GM19395 (cell line): ENCODE data around the gene NCOA4.
"Not testable (repeated sequence)": the region's sequence is repeated elsewhere in the genome, so short reads cannot be mapped to it uniquely, and the experiment has no call there.

Source experiments
- ATAC-seq: cut with Tn5 transposase; IDR thresholded peaks from one replicate; pipeline ENCODE4 v1.9.1; 2021; ENCODE audit warnings: mild to moderate bottlenecking, moderate library complexity; ENCODE audit not compliant: unreplicated experiment

The NCOA4 gene

DNA sequence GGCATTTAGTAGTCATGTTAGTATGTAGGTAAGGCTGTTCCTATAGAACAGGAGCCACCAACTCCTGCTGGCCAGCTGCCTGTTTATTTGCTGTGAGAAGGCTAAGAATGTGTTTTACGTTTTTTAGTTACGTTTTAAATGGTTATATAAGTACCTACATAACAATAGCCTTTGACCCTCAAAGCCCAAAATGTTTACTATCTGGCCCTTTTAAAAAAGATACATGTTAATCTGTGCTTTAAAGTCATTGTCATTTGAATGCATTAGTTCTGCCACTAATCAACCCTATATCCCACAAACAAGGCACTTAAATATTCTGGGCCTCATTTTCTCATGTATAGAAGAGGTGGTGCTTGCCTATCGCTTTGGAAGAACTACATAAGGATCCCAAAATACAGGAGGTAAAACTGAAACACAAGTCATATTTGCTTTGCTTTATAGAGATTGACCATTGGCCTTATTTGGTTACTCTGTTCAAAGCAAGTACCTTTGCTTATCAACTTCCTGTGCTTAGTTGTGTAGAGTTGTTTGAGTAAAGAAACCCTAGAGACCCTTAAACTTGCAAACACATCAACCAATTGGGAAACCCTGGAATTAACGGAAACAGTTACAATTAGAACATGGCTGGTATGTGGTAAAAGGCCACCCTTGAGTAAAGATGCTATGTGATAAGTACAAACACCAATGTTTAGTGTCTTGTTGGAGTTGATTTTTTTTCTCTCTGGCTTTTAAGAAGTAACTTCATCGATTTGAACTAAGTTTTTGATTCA lies 32.2 kb downstream of the NCOA4 start:
- no peak for ATAC-seq

DNA sequence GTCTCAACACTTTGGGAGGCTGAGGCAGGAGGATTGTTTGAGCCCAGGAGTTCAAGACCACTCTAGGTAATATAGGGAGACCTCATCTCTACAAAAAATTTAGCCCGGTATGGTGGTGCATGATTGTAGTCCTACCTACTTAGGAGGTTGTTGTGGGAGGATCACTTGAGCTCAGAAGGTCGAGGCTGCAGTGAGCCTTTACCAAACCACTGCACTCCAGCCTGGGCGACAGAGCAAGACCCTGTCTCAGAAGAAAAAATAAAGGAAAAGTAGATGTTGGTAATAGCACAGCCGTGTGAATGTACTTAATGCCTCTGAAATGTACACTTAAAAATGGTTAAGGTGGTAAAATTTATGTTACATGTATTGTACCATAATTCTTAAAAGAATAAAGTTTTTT lies 32.9 kb downstream of the NCOA4 start:
- ATAC-seq = no peak

DNA sequence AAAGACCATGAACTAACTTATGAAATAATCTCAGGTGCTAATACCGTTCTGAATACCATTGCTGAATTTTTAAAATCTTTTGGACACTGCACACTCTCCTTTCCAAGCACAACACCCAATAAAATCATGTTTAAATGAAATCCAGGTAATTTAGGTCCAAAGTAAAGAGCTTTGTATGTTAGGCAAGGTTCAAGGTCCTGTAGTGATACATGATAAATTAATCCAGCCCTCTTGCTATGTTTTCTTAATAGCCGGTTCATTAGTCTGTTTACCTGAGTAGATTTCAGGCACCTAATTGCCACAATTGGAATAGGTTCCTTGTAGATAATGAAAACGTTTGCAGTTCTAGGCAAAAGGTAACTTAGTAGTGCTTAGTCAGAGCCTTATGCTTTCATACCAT lies 44.8 kb downstream of the NCOA4 start:
- ATAC-seq = not testable (repeated sequence)

DNA sequence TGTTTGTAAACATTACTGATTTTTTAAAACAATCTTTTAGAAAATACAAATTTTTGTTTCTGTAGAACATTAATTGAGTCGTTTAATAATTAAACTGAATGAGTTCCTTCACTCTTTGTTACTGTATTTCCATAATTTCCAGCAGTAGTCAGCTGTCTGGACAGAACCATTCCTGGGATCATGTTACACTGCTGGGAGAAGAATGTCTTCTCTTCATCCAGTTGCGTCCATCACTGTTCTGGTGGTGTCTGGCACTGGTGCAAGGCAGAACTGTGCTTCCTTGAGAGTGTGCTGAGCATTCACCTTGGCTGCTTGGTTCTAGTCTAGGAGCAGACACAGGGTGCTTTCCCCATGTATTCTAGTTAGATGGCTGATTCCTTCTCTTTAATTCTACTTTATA lies 46.0 kb downstream of the NCOA4 start:
- not testable (repeated sequence) for ATAC-seq

DNA sequence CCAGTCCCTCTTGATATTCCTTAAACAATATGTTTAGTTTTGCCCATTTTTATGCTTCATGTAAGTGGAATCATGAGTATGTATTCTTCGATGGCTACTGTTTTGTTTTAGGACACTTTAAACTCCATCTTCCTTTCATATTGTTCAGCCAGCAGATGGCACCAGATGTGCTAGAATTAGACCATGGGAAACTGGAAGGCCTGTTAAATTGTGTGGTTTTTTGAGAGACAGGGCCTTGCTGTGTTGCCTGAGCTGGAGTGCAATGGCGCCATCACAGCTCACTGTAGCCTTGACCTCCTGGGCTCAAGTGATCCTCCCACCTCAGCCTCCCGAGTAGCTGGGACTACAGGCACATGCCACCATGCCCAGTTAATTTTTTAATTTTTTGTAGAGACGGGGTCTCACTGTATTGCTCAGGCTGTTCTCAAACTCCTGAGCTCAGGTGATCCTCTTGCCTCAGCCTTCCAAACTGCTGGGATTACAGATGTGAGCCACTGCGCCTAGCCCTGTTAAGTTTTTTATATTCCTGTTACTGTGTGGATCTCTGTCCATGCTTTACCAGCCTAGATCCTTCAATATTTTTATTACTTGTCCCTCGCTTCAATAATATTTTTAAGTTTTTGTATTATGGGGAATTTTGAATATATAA lies 46.8 kb downstream of the NCOA4 start:
- not testable (repeated sequence) for ATAC-seq

DNA sequence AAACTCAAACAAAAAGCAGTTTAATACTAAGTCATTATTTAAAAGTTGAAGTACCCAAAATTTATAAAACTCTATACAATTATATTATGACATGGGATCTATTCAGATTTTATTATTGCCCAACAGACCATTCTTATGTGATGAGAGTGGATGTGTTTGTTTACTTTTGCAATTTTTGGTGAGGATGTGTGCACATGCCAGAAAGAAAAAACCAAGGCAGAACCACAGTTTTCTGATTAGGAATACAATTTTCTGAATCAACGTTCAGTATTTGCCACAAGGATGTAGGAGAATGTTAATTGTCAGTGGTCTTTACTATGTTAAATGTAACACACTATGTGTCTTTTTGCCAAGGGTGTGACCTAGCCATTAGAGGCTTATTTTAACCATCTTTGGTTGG lies 49.1 kb downstream of the NCOA4 start:
- not testable (repeated sequence) for ATAC-seq

DNA sequence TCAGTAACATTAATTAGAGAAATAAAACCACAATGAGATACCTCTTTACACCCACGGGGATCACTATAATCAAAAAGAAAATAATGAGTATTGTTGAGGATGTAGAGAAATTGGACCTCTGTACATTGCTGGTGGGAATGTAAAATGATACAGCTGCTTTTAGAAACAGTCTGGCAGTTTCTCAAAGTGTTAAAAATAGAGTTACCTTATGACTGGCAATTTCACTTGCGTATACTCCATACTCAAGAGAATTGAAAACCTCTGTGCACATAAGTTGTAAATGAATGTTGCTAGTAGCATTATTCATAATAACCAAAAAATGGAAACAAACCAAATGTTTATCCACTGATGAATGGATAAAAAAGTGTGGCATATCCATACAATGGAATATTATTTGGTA lies 51.9 kb downstream of the NCOA4 start:
- ATAC-seq = peak; percentile 73

DNA sequence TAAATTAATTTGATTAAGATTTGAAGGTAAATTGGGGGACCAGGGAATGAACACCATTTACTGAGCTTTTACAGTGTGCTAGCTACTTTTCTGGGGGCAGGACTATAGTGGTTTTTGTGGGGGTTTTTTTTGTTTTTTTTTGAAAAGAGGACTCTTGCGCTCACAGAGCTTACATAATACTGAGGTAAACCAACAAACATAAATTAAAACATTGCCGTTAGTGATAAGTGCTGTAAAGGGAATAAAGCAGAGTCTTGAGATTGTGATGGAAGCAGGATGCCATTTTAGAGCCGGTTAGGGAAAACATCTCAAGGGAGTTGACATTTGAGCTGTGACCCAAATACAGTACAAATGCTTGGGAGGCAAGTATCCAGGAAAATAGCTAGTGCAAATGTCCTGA lies 56.4 kb downstream of the NCOA4 start:
- not testable (repeated sequence) for ATAC-seq

DNA sequence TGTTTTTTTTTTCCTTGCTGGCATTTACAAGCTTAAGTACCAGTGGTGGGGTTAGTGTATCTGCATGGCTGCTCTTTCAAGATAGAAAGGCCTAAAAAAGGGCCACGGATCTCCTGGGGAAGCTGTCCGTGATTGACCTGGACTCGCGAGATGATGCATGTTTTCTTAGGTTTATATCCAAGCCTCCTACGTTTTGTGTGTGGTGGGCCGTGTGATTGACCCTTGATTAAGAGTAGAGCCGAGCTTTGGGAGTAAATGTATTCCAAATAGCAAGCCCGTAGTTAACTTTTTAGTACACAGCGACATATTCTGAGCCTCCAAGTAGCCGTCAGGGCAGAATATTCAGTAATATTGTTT lies 57.6 kb downstream of the NCOA4 start:
- ATAC-seq = peak; percentile 39

DNA sequence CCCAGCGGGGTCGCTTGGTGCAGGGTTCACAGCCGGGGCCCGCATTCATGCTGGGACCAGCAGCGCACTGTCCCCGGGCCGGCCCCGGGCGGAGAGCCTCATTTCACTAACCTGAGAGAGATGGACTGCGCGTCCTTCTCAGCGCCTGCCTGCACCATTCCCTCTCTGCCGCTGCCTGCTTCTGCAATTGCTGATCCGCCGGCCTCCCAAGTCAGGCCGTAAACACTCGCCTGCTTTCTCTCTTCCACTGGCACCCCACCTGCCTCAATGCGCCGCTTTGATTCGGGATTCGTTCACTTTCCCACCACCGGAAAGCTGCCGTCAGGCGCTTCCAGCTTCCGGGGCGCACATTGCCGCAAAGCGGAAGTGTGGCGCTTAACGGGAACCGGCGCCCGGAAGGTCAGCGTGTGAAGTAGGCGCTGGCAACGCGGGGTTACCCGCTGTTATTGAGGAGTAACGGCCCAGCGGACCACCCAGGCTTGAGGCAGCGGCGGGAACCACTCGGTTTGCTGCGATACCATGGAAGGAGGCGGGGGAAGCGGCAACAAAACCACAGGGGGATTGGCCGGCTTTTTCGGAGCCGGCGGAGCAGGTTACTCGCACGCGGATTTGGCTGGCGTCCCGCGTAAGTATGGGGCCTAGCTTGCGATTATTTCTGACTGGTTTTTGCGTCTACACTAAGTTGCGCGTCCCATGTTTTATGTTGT lies 58.2 kb downstream of the NCOA4 start, which contains the start of gene TIMM23:
TIMM23 (plus strand) TSS at position 384 of the 707 bp plus-strand sequence; CDS start at position 520, 136 bp downstream.
- ATAC-seq = peak; percentile 74

DNA sequence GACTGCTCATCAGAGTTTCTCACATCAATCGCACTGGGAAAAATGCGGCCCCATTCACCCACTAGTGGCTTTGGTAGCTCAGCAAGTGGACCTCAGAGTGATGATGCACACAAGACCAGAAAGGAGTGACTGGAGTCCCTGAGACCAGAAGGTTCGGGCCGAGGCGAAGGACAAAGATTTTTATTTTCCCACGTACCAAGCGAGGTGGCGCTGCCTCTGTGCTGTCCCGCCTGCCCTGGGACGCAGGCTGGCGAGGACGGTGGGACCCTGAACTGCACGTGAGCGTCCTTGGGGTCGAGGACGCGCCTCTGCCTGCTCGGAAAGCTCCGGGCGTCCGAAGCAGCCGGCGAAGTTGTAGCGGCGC lies 58.7 kb downstream of the NCOA4 start:
- peak; percentile 47 for ATAC-seq

DNA sequence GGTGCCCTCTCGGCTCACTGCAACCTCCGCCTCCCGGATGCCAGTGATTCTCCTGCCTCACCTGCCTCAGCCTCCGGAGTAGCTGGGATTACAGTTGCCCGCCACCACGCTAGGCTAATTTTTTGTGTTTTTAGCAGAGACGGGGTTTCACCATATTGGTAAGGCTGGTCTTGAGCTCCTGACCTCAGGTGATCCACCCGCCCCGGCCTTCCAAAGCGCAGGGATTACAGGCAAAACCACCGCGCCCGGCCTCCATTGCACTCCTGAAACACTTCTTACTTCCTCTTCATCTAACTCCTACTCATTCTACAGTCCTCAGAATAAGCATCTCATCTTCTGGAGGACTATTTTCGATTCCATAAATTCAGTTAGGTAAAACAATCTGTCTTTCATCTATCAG lies 59.4 kb downstream of the NCOA4 start:
- not testable (repeated sequence) for ATAC-seq

DNA sequence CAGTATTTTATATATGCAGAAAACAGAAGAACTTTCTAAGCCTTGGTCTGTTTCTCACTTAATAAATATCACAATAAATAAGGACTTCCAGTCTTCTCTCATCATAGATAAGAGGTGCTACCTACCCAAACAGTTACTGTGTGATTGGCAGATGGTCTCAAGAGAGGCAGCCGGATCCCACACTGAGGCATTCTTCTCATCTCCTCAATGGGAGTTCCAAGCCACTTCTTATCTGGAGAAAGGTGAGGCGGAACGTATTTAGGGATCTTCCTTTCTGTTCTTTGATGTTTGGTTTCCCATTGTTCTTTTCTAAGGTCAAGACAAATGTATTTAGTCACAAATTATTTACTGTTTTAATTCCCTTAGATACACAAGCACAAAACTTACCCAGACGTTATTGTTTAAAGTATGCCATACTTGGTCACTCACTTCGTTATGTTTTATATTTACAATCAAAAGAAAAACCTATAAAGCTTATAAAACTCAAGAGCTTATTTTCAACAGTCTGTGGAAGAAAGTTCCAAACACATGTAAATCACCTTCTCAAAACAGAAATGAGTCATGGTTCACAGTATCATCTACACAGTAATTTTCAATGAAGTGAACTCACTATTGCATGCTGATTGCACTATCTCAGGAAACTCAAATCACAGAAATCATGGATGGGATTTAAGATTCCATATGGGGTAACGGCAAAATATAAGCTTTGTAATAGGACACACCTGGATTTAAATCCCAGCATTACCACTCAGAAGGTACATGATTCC lies 67.6 kb downstream of the NCOA4 start:
- ATAC-seq = not testable (repeated sequence)

DNA sequence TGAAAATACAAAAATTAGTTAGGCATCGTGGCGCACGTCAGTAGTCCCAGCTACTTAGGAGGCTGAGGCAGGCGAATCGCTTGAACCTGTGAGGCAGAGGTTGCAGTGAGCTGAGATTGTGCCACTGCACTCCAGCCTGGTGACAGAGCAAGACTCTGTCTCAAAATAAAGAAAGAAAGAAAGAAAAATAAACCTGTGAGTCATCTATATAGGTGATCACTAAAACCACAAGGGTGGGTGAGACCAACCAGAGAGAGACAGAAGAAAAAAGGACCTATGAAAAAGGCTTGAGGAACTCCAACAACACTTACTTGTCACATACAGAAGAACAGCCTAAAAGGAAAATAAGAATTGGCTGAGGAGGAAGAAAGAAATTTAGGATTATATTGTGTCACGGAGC lies 72.5 kb downstream of the NCOA4 start:
- ATAC-seq = not testable (repeated sequence)

DNA sequence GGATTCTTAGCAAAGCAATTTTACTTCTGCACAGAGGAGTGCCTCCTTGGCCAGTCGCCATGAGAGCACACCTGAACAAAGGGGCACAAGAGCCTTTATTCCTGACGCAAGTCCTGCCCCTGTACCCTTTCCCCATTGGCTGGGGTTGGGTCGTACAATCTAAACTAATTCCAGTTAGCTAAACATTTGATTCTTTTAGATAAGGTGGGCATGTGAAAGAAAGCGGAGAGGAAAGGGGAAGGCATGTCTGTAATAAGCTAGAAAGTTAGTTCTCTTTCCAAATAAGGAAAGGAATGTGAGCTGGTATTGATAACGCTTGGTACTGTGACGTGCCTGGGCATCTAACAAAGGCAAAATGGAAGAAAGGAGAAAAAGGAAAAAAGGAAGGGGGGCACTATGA lies 73.8 kb downstream of the NCOA4 start:
- not testable (repeated sequence) for ATAC-seq
